Body of pancreas (tissue), 4 donors: Measurements from ENCODE around the gene FAM149A. TPM values are rescaled to one million over a fixed set of nuclear protein-coding genes. Genes with fewer than 3 reads are reported as not detected.
A peak's percentile ranks its signal among the peaks of the same experiment; 100 is the strongest.

Experiments used
- ATAC-seq: fragments of 150-250 bp; one replicate; pipeline ENCODE4 v1.9.1; 2016
- DNase-seq, 4 donors: peaks; one replicate each; pipeline ENCODE4 v3.0.0-alpha.2; 2019
- H3K27ac ChIP-seq, 4 donors: fragments of 200-600 bp; sonication (generic); 1 replicate in 3 of 4; 2 replicates in 1 of 4; pipeline versions ENCODE4 v1.5.1 to v1.6.1; 2016 to 2019; ENCODE audit warnings: mild to moderate bottlenecking in 1 of 4, mixed read lengths in 1 of 4, moderate library complexity in 1 of 4
- H3K27me3 ChIP-seq, 2 donors: fragments of 200-600 bp; sonication (generic); one replicate each; pipeline ENCODE4 v1.6.0; 2016; ENCODE audit warnings: mild to moderate bottlenecking in 1 of 2
- H3K36me3 ChIP-seq, 2 donors: fragments of 200-600 bp; sonication (generic); replicated peaks in 1 of 2; 2 replicates each; pipeline ENCODE4 v1.5.1; 2016; ENCODE audit warnings: low read depth in 2 of 2; ENCODE audit not compliant: insufficient read depth in 1 of 2
- H3K4me1 ChIP-seq: fragments of 200-600 bp; sonication (generic); one replicate; pipeline ENCODE4 v1.6.0; 2016
- H3K4me3 ChIP-seq, 2 donors: fragments of 200-600 bp; sonication (generic); 1 replicate in 1 of 2; 2 replicates in 1 of 2; pipeline ENCODE4 v1.5.1; 2016 to 2019
- H3K9me3 ChIP-seq, 3 donors: fragments of 200-600 bp; sonication (generic); 1 replicate in 2 of 3; 2 replicates in 1 of 3; pipeline ENCODE4 v1.5.1; 2016
- CTCF ChIP-seq, 7 experiments: fragments of 450-650 bp in 4 of 7; fragments of 200-600 bp in 3 of 7; sonication (generic) in 3 of 7; IDR thresholded peaks; one replicate each; pipeline ENCODE4 v1.5.1; 2016 to 2019; ENCODE audit warnings: antibody characterized with exemption in 7 of 7
- POLR2A ChIP-seq, 3 donors: fragments of 450-650 bp; IDR thresholded peaks; one replicate each; pipeline ENCODE4 v1.6.1; 2016; ENCODE audit warnings: antibody characterized with exemption in 3 of 3, mild to moderate bottlenecking in 2 of 3
- WGBS, 2 donors: methylation state at CpG; one replicate each; pipeline ENCODE4 v1.1.5; 2017; 5-methylcytosine and 5-hydroxymethylcytosine counted together
- intact Hi-C: fragments of 100-400 bp; cut with DNase I; formaldehyde crosslinking; loops from one replicate; pipeline ENCODE4 v1.15.1; 2023
- total RNA-seq, 2 donors: library from RNA; depleted of rRNA; stranded (reverse); fragments of >200 nt; gene quantifications; one replicate each; pipeline ENCODE4 v1.1.0, GENCODE V29; 2016

Gene FAM149A
- total RNA-seq, 2 donors from 2014 or later = 20.8 to 51.4 TPM

- Histone ChIP-seq H3K27me3 (no peaks in the 10 kb centered on the region), H3K9me3 (no peaks in the 10 kb centered on the region), H3K4me3 (peak overlapping the region; percentile 43 to 87), H3K4me1 (peaks cover 28% of the 10 kb centered on the region), H3K36me3 (no peaks in the 10 kb centered on the region), H3K27ac (peak overlapping the region; percentile 93 to 98 (median 94))
- ATAC-seq (peak; percentile 55), DNase-seq (peak in 1 of 4 donors; percentile 61)
- TF ChIP-seq CTCF (IDR thresholded peaks at IDR 0.05) (no peak), POLR2A (IDR thresholded peaks at IDR 0.05) (no peak)
- intact Hi-C loops = no loop called here
- WGBS, 2 donors = 0 to 1% methylated on average over 25 to 34 of the region's 34 CpGs
These were observed 86.2 kb downstream of the FAM149A start for GRCh38 chr4:186190581-186191199.

GRCh38 chr4:186191200-186192065 lies 86.9 kb downstream of the FAM149A start, which contains the start of gene CYP4V2:
Gene CYP4V2 (plus strand): TSS chr4:186191567. CDS start chr4:186191824, 257 bp downstream.
- peak; percentile 71 to 84 (median 81) for TF ChIP-seq POLR2A (IDR thresholded peaks at IDR 0.05)
- peak in 6 of 7 experiments; percentile 7 to 46 (median 26) for TF ChIP-seq CTCF (IDR thresholded peaks at IDR 0.05)
- WGBS, 2 donors = 0 to 1% methylated on average over 35 to 84 of the region's 107 CpGs
- intact Hi-C loops = no loop called here

GRCh38 chr4:186192066-186192612 lies 87.6 kb downstream of the FAM149A start:
- ATAC-seq = peak; percentile 25
- 0% methylated on average over 9 to 22 of the region's 22 CpGs for WGBS, 2 donors
- H3K27me3 ChIP-seq = no peaks in the 10 kb centered on the region

More at GRCh38 chr4:186191200-186192065, 86.9 kb downstream of the FAM149A start, which contains the start of gene CYP4V2:
- ATAC-seq (peak; percentile 86), DNase-seq (peak; percentile 78 to 88 (median 84))
- Histone ChIP-seq H3K9me3 (no peaks in the 10 kb centered on the region), H3K27ac (peak within 1 kb of the TSS; percentile 93 to 98 (median 94)), H3K27me3 (no peaks in the 10 kb centered on the region), H3K36me3 (no peaks in the 10 kb centered on the region), H3K4me3 (peak within 1 kb of the TSS; percentile 43 to 87), H3K4me1 (peaks cover 28% of the 10 kb centered on the region)

GRCh38 chr4:186193851-186194250 lies 89.3 kb downstream of the FAM149A start:
- no peak overlapping the region for H3K4me3 ChIP-seq
- no peaks in the 10 kb centered on the region for H3K27me3 ChIP-seq
- H3K27ac ChIP-seq = no peak overlapping the region
- peaks cover 28% of the 10 kb centered on the region for H3K4me1 ChIP-seq
- TF ChIP-seq POLR2A (IDR thresholded peaks at IDR 0.05) = no peak
- TF ChIP-seq CTCF (IDR thresholded peaks at IDR 0.05) = no peak
- peaks cover 0 to 3% of the 10 kb centered on the region in 2 donors for H3K36me3 ChIP-seq
- H3K9me3 ChIP-seq = no peaks in the 10 kb centered on the region
- intact Hi-C loops = no loop called here
- ATAC-seq (no peak), DNase-seq (no peak)
- 82 to 93% methylated on average over 5 of the region's 5 CpGs for WGBS, 2 donors

More at GRCh38 chr4:186192066-186192612, 87.6 kb downstream of the FAM149A start:
- intact Hi-C loops = no loop called here
- H3K4me3 ChIP-seq = peak overlapping the region; percentile 43 to 87
- peak overlapping the region; percentile 93 to 98 (median 94) for H3K27ac ChIP-seq
- DNase-seq = peak; percentile 31 to 47 (median 38)
- H3K4me1 ChIP-seq = peaks cover 28% of the 10 kb centered on the region
- TF ChIP-seq POLR2A (IDR thresholded peaks at IDR 0.05) (peak in 1 of 3 donors; percentile 23), CTCF (IDR thresholded peaks at IDR 0.05) (no peak)
- no peaks in the 10 kb centered on the region for H3K9me3 ChIP-seq
- H3K36me3 ChIP-seq = peaks cover 0 to 1% of the 10 kb centered on the region in 2 donors
